ENCODE measurements around the gene PRICKLE2. TPM values are rescaled to one million over a fixed set of nuclear protein-coding genes. Genes with fewer than 3 reads are reported as not detected.

Gene PRICKLE2
- polyA plus RNA-seq, 1 donor: 6.9 TPM

DNA sequence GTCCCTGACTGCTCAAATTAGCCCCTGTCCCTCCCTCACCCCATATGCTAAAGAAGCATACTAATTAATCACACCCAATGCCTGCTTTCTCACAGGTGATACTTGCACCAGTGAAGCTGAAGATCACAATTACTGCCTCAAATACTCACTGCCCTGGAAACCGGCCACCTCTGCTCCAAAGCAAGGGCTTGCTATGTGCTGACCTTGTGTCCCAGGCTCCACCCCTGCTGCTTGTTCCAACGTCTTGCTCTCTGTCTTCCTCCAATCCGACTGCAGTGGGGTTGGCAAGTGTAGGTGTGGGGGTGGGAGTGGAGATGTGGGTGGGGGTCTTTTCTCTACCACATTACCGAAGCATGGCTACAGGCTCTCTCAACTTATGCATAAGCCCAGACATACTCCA is 146.3 kb downstream of the PRICKLE2 start:
- DNase-seq (ENCODE audit: low read depth): no peak

DNA sequence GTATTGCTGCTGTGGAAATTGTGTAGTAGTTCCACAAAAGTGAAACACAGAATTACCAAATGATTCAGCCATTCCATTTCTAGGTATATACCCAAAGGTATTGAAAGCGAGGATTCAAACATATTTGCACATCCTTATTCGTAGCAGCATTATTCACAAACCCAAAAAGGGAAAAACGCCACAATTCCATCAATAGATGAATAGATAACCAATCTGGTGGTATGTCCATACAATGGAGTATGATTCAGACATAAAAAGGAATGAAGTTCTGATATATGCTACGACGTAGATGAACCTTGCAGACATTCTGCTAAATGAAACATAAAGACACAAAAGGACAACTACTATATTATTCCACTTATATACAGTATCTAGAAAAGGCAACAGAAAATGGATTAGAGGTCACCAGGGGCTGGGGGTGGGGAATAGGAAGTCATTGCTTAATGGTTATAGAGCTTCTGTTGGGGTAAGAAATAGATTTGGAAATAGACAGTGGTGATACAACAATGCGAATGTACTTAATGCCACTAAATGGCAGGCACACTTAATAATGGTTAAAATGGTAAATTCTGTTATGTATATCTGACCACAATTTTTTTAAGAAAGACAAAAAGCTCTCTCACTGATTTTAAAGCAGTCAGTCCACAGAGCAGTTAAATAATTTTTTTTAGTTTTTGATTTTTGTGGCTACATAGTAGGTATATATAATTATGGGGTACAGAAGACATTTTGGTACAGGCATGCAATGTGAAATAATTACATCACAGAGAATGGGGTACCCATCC is 150.2 kb downstream of the PRICKLE2 start:
- DNase-seq (ENCODE audit: low read depth): no peak

DNA sequence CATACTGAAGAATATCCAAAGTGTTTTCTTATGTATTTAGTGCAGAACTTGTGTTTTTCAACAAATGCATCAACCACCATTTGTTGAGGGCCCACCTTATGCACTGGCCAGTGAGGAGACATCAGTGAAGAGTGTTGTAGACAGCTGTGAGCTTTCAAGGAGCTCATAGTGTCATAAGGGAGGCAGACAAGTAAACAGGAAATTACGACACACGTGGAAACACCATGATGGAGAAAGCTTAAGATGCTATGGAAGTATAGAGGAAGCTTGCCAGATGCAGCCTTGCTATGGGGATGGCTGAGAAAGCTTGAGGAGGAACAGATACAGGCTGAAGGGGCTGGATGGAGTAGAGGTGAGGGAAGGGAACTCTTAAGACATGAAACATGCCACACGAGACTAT is 151.2 kb downstream of the PRICKLE2 start:
- DNase-seq (ENCODE audit: low read depth): peak; percentile 47

DNA sequence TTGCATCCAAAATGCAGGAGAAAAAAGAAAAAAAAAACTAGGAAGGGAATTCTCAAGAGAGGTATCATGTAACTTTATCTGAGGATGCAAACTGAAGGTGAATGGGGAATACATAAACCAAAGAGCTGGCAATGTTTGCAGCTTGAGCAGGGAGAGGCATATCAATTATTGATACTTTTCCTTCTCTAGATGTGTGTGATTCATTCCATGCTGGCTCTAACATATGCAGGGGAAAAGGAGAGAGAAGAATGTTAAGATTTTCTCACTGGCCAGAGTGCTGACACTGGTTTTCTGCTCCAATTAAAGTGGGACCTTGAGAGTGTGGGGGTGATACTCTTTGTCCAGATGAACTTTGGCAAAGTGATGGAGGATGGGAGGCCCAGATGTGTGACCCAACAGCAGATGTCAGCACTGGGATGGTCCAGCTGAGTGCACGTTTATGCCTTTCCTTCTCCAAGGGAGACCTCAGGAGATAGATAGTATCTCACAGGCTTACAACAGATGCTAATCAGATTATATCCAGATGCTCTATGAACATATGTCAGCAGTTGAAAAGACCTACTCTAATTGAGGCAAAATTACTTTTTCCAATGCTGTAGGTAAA is 152.0 kb downstream of the PRICKLE2 start:
- DNase-seq (ENCODE audit: low read depth): peak; percentile 92

DNA sequence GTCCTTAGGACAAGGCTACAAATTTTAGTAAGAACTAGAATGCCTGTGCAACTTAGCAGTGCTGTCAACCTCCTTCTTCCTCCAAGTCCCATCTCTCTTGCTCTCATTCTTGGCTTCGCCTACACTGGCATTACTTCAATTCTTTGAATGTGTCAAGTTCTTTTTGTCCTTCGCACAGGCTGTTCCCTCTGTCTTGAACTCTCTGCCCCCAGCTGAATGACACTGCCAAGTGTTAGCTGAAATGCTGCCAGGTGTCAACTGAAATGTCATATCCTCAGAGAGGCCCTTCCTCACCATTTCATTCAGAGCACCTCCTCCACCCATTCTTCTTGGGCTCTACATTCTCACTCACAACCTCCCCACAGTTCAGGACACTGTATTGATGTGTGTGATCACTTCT is 153.1 kb downstream of the PRICKLE2 start:
- no peak for DNase-seq (ENCODE audit: low read depth)

DNA sequence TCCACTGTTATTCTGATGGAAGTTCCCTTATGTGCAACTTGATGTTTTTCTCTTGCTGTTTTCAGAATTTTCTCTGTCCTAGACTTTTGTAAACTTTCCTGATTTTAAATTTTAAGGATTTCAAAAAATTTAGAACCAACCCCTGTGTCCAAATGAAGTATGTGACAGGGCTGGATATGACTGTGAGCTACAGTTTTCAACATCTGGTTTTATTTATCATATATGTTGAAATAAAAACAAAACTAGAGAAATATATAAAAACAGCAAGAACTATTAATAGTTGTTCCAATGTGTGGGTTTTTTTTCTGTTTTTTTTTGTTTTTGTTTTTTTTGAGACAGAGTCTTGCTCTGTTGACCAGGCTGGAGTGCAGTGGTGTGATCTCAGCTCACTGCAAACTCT is 154.6 kb downstream of the PRICKLE2 start:
- DNase-seq (ENCODE audit: low read depth): no peak

DNA sequence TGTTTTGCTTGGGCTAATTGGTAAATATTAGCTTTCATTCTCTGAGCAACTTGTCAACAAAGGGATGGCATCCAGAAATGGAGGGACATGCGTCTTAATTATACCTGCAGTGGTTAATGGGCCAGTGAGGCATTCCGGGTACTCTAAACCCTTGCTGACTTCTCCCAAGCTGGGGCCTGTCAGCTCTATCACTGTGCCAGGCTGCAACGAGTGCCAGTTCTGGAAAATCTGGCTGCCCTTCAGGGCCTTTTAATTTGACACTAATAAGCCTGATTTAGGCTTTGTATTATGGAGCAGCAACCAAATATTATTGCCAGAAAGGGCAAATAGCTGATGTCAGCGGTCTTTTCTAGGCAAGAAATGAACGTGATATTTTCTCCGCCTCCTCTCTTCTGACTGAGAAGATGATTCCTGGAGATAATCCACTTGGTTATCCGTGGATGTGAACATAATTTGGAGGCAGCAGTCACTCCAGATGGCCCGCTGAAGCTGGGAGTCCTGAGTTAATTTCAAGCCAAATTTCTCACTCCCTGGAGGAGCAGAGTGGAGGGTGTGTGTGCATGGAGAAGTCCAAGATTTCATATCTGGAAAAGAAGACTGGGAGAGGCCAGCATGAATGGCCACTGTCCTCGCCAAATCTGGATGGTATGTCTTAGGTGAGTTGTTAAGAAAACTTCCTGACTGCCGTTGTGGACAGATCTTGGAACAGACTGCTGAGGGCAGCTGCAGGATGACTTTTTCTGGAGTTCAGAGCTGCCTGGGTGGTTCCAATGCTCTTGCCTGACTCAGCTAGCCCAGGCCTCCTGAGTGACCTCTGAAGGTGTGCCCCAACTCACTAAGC is 157.5 kb downstream of the PRICKLE2 start:
- DNase-seq (ENCODE audit: low read depth): no peak

DNA sequence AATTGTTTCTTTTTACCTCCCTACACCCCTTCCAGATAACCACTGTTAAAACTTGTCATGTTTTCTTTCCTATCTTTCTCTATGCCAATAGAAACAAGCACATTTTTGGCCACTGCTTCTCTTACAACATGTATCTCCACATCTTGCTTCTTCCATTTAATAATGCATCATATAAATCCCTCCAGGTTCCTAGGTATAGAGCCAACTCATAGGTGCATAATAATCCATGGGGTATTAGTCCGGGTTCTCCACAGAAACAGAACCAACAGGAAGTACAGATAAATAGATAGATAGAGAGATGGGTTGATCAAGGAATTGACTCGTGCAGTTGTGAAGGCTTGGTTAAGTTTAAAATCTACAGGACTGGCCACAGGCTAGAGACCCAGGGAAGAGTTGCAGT is 160.5 kb downstream of the PRICKLE2 start:
- DNase-seq (ENCODE audit: low read depth): no peak

DNA sequence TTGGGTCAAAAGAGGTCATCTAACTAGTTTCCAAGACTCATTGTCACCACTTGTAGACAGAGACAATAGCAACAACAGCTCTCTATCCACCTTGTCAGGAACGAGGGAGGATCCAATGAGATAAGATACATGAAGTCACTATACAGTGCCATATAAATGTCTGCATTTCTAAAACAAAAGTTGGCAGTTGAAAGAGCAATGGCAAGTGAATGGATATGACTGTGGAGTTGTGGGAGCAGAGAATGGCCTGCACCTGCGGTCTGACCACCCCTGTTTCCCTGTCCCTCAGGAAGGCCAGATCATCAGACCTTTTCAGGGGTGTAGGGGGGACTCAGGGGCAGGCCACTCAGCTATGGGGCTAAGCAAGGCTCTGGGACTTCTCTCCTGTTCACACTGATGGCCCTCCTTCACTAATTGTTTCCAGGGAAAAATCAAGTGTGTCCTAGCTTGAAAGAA is 161.3 kb downstream of the PRICKLE2 start:
- DNase-seq (ENCODE audit: low read depth): no peak

DNA sequence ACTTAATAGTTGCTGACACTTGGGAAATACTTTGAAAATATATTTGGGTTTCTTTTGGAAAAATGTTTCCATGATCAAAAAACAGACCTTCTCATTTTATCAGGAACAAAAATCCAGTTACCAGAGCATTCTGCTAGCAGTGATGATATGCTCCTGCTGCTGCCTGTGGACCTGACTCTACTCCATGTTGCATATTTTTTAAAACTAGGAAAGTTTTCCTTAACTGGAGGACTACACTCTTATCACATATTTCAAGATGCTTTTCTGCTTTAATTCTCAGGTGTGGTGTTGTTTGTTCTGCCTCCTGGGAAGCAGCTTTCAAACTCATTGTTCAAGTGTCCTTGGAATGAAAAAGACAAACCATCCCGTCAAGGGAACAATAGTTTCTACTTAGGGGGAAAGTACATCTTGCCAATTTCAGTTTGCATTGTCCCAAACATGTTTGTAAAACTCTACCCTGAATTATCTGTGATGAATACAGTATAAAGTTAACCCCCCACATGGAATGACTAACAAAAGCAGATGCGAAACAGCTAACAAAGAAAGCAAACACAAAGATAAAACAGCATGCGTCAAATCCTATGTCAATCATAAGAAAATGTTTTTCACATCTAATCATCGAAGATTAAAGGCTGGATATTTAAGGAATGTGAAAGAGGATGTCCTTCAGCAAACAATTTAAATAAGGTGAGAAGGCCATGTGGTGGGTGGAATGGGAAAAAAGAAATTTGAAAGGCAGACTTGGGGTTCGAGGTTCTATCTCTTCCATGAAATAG is 161.9 kb downstream of the PRICKLE2 start:
- no peak for DNase-seq (ENCODE audit: low read depth)

DNA sequence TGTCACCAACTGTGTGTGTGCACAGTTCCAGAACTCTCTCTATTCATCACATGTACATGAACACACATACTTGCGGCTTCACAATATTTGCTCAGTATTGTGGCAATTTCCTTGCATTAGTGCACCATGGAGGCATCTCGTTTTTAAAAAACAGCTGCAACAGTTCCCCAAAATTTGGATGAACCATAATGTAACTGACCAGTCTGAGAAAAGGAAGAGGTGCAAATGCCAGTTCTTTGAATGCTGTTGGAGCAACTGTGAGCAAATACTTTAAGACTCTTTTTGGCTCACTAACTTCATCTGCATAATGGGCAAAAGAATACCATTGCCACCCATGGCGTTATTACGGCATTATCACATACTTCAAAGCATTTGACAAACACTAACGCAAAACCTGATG is 163.6 kb downstream of the PRICKLE2 start:
- no peak for DNase-seq (ENCODE audit: low read depth)

DNA sequence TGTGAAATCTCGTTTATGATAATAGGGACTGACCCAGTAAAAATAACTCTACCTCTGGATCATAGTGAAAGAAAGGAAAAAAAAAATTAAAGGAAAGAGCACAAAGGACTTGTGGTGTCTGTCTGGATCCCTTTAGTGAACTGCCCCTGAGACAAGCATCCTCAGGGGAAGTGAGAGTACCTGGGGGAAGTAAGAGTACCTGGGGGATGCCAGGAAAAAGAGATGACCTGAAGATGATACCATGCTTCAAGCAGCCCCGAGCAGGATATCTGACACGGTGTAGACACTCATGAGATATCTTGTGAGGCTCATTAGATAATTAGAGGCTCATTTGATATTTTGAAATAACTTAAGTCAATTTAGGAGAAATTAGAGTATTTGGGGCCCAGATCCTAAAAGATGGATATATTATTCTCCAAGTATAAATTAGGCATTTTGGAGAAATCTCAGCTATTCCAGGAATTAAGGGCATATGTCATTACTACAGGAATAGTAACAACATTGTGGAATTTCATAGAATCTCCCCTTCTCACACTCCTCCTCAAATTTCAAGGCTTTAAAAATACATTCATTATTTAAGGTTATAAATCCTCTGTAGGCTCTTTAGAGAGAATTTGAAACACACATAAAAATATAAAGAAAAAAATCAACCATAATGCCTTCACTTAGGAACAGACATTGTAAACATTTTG is 165.6 kb downstream of the PRICKLE2 start:
- DNase-seq (ENCODE audit: low read depth): no peak

DNA sequence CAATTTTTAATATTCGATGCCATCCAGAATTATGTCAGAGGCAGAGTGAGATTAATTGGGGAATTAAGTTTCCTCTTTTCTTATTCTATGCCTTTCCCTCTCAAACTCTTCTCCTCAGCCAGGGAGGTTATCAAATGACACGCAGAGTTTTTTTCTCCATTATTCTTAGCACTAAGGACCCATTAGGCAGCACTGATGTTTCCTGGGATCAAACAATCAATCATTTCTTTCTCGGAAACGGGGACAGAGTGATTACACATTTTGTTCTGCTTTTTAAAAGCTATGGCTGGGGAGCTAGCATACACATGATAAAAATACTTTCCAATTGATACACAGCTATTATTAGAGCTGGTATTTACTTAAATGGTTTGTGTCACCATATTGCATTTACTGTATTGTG is 166.7 kb downstream of the PRICKLE2 start:
- DNase-seq (ENCODE audit: low read depth): no peak

DNA sequence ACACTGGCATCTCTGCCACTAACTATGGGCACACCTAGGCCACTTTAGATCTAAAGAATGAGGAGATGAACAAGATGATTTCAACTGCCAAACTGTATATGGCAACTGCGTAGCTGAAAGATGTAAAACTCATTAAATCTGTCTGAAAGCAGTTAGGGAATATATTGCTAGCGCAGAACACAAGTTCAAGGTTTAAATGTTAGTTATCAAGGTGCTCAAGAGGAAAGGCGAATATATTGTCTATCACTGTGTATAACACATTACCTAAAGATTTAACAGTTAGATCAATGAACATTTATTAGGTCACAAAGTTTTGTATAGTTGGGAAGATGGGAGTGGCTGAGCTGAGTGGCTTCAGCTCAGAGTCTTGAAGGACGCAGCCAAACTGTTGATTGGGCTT is 168.0 kb downstream of the PRICKLE2 start:
- DNase-seq (ENCODE audit: low read depth): no peak

DNA sequence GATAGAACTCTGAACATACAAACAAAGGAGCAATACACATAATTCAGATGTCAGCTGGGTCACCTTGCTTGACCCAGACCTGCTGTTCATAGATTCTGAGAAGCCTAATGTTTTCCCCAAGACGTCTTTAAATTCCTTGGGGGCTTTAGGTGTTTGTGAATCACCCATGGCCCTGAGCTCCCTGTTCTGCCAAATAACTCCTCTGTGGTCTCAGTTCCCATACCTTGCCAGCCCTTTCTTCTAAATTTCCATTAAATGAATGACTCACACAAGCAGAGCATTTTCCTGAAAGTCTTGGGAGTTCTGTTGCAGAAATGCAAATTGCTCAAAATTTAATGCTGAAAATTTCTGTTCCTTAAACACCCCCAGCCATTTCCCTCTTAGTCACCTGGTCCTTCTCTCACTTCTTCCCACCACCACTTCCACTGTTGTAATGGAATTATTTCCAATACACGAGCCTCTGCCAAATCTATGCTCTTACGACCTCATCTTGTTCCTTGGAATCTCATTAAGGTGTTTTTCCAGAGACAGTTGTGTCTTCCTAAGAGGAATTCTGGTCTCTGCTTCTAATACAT is 168.6 kb downstream of the PRICKLE2 start:
- no peak for DNase-seq (ENCODE audit: low read depth)

DNA sequence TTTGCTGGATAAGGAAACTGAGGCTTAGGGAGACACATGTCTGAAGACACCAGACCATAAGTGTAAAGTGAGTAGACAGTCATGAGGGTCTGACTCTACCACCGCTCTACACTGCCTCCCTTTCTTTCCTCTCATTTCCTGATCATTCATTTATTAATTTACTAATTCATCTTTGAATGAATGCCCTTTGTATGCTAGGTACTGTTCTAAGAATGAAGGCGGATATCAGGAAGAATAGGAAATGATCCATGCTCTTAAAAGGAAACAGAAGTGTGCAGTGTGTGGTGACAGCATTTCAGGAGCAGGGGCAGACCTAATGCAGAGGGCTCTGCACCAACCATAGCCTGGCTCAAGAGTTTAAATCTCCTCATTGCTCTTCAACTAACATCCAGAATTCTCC is 170.2 kb downstream of the PRICKLE2 start:
- no peak for DNase-seq (ENCODE audit: low read depth)

DNA sequence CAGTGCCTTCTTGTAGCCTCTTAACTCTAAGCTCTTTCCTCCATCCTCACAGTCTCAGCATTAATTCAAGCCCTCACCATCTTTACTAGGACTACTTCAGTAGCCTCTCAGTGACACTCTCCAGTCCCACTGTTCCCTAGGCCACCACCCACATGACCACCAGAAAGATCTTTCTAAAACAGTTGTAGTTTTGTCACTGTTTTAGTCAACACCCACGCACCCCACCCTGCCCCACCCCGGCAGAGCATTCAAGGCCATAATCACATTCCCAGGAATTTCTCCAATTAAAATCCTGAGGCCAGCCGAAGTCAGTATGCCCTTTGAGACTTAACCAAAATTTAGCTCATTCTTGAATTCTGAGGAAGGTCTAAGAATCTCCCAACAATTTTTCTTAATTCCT is 170.8 kb downstream of the PRICKLE2 start:
- DNase-seq (ENCODE audit: low read depth): no peak

DNA sequence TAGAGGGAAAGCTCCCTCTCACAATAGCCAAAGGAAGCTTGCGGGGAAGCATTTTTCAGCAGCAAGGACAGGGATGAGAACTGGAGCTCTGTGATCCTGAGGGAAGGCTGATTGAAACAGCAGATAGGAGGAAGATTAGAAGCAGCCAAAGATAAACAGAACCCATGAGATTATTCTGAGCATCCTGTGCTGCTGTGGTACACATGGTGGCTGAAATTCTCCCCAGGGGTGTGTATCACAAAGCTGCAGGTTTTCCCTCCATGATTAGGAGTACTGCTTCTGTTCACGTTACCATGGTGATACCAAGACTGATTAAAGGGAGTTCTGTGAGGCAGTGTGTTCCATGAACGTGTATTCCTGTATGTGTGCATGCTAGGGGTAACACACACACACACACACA is 171.7 kb downstream of the PRICKLE2 start:
- DNase-seq (ENCODE audit: low read depth): no peak

DNA sequence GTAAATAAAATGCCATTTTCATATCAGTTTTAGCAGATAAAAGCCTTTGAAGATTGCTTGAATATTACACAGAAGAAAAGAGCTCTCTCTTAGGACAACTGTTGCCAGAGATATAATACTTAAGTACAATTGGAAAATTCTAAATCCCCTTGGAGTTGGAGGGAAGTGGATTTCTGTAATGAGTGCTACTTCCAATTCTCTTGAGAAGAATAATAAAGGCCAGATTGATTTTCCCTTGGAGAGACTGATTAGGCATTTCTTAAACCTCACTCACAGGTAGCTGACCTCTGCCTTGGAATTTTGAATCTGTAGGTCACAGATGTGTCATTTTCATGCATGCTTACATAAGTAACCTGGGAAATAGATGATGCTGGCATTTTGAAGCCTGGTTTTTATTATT is 172.1 kb downstream of the PRICKLE2 start:
- DNase-seq (ENCODE audit: low read depth): no peak

DNA sequence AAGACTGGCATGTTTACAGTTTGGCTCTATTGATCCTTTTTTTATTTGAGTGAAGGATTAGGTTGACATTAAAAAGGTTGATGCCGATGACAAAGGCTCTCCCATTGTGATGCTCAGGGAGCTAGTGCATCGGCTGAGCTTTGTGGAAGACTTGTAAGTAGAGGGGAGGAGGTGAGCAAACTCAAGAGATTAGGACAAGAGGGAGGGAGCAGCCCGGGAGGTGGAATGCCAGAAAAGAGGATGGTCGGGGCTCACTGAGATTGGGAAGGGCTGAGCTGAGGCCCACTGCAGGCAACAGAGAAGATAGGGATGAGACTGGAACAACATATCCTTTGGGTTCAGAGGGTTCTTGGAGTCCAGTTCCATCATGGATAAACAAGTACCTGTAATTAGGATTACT is 175.4 kb downstream of the PRICKLE2 start:
- no peak for DNase-seq (ENCODE audit: low read depth)

DNA sequence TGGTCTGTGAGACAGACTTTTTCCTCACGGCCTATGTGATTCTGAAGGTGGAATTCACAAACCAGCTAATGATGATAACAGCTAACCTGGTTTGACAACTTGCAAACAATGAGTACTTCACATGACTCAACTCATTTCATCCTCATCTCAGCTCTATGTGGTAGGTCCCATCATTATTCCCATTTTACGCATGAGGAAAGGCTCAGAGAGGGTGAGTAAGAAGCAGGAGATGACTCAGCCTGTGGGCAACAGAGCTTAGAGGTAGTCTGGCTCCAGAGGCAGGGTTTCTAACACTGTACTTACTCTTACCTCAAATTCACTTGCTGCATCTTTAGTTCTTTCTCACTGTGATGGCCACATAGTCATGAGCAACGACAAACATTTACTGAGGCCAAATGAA is 176.1 kb downstream of the PRICKLE2 start:
- no peak for DNase-seq (ENCODE audit: low read depth)

Measured in forelimb muscle (tissue), 1 donor.